Psoas muscle (tissue), 8 donors: ENCODE measurements around the gene FGF19. TPM values are rescaled to one million over a fixed set of nuclear protein-coding genes. Genes with fewer than 3 reads are reported as not detected.

Source experiments
- ATAC-seq, 4 donors: fragments of 200-7000 bp; cut with Tn5 transposase; one replicate each; pipeline ENCODE4 v1.9.1; 2020; ENCODE audit warnings: moderate library complexity in 3 of 4, mild to moderate bottlenecking in 2 of 4
- DNase-seq, 2 donors: peaks; one replicate each; pipeline ENCODE4 v3.0.0-alpha.2; 2020
- H3K27ac ChIP-seq: fragments of 200-600 bp; one replicate; pipeline ENCODE4 v1.8.0; 2022
- H3K27me3 ChIP-seq, 3 donors: fragments of 200-600 bp in 1 of 3; one replicate each; pipeline versions ENCODE4 v1.6.1 to v1.8.0; 2013 to 2022; ENCODE audit warnings: low read length in 2 of 3, mild to moderate bottlenecking in 2 of 3, moderate library complexity in 1 of 3; ENCODE audit not compliant: insufficient read depth in 3 of 3
- H3K36me3 ChIP-seq, 2 donors: fragments of 200-600 bp in 1 of 2; one replicate each; pipeline versions ENCODE4 v1.6.1 to v1.8.0; 2013 to 2022; ENCODE audit warnings: low read depth in 1 of 2, mild to moderate bottlenecking in 1 of 2, moderate library complexity in 1 of 2; ENCODE audit not compliant: insufficient read depth in 1 of 2
- H3K4me1 ChIP-seq: fragments of 200-600 bp; one replicate; pipeline ENCODE4 v1.8.0; 2022
- H3K4me3 ChIP-seq: fragments of 200-600 bp; one replicate; pipeline ENCODE4 v1.8.0; 2022; ENCODE audit warnings: mild to moderate bottlenecking
- H3K9me3 ChIP-seq: fragments of 200-600 bp; one replicate; pipeline ENCODE4 v1.8.0; 2022
- WGBS, 3 donors: extraction: QIAGEN DNeasy Blood & Tissue Kit; methylation state at CpG; one replicate each; pipeline versions ENCODE4 v1.1.6 to v1.1.7; 2013; 5-methylcytosine and 5-hydroxymethylcytosine counted together
- intact Hi-C, 2 donors: fragments of 100-400 bp; cut with DNase I; formaldehyde crosslinking; loops; one replicate each; pipeline versions ENCODE4 v1.11.0 to v1.14.2; 2022
- polyA plus RNA-seq, 3 donors: library from polyadenylated mRNA; stranded (reverse); fragments of 200-250 nt; gene quantifications; one replicate each; pipeline ENCODE4 v1.2.3, GENCODE V29; 2013
- total RNA-seq, 4 donors: library from RNA; stranded (reverse); fragmentation: NEBNext Ultra II Directional in 2 of 4; extraction: Animal tissue kit (Norgen Biotek cat#: 25700) in 2 of 4; gene quantifications; one replicate each; pipeline versions ENCODE4 v1.2.1 to v1.2.4, GENCODE V29; 2021 to 2023
- TF ChIP-seq, protein P1 (sequence below): fragments of 200-600 bp; IDR thresholded peaks from one replicate; pipeline ENCODE4 v1.8.0; 2022; ENCODE audit warnings: antibody characterized with exemption
- donor health status: healthy with polysubstance abuse.
- donor health status: DM: no; HTN: no; CAD: no; lungs with moderate emphysema.
- donor health status: Bipolar disorder and iron deficiency.
- donor health status: healthy.
- donor health status: DM: yes; HTN: yes; CAD: no.
- donor health status: DM: no; HTN: no; CAD: no.
- donor health status: DM: no; HTN: no; CAD: no.
- donor health status: DM: yes; HTN: yes; CAD: no.

FGF19 gene
- total and polyA plus RNA-seq, 7 donors = not detected

DNA sequence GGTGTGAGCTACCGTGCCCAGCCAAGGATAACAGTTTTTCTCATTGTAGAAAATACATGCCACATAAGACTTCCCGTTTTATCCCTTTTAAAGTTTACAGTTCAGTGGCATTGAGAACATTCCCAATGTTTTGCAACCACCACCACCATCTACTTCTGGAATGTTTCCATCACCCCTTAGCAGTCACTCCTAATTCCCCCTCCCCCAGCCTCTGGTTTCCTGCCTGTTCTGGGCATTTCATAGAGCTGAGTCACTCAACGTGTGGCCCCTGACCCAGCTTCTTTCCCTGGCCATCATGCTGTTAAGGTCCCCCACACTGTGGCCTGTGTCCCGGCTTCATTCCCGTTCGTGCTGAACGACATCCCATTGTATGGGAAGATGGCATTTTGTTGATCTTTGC, 40.6 kb upstream of the FGF19 start:
- Histone ChIP-seq H3K27ac (no peak overlapping the region), H3K9me3 (no peaks in the 10 kb centered on the region), H3K36me3 (no peaks in the 10 kb centered on the region), H3K4me3 (no peak overlapping the region), H3K27me3 (peaks cover 0 to 22% (median 8%) of the 10 kb centered on the region in 3 donors), H3K4me1 (no peaks in the 10 kb centered on the region)
- intact Hi-C loops = no loop called here
- ATAC-seq (no peak), DNase-seq (no peak)
- TF ChIP-seq, protein P1, sequence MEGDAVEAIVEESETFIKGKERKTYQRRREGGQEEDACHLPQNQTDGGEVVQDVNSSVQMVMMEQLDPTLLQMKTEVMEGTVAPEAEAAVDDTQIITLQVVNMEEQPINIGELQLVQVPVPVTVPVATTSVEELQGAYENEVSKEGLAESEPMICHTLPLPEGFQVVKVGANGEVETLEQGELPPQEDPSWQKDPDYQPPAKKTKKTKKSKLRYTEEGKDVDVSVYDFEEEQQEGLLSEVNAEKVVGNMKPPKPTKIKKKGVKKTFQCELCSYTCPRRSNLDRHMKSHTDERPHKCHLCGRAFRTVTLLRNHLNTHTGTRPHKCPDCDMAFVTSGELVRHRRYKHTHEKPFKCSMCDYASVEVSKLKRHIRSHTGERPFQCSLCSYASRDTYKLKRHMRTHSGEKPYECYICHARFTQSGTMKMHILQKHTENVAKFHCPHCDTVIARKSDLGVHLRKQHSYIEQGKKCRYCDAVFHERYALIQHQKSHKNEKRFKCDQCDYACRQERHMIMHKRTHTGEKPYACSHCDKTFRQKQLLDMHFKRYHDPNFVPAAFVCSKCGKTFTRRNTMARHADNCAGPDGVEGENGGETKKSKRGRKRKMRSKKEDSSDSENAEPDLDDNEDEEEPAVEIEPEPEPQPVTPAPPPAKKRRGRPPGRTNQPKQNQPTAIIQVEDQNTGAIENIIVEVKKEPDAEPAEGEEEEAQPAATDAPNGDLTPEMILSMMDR = no peak
- 57 to 62% (median 57%) methylated on average over 7 of the region's 7 CpGs for WGBS, 3 donors

DNA sequence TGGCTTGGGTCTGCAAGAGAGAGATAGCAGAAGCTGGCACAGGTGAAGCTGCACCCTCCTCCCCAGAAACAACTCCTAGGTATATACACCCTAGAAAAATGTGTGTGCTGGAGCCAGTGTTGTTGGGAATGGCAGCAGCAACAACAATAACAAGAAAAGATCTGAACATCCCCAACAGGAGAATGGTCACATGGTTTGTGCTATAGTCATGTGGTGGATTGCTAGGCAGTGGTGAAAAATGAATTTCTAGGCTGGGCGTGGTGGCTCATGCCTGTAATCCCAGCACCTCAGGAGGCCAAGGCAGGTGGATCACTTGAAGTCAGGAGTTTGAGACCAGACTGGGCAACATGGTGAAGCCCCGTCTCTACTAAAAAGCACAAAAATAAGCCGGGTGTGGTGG, 31.0 kb upstream of the FGF19 start:
- no peaks in the 10 kb centered on the region for H3K4me1 ChIP-seq
- ATAC-seq (no peak), DNase-seq (no peak)
- no peak overlapping the region for H3K4me3 ChIP-seq
- WGBS, 3 donors = 94 to 98% (median 95%) methylated on average over 3 of the region's 3 CpGs
- H3K9me3 ChIP-seq = peaks cover 3% of the 10 kb centered on the region
- TF ChIP-seq, protein P1 = no peak
- intact Hi-C loops = no loop called here
- H3K36me3 ChIP-seq = no peaks in the 10 kb centered on the region
- peaks cover 0 to 16% (median 6%) of the 10 kb centered on the region in 3 donors for H3K27me3 ChIP-seq
- H3K27ac ChIP-seq = no peak overlapping the region

DNA sequence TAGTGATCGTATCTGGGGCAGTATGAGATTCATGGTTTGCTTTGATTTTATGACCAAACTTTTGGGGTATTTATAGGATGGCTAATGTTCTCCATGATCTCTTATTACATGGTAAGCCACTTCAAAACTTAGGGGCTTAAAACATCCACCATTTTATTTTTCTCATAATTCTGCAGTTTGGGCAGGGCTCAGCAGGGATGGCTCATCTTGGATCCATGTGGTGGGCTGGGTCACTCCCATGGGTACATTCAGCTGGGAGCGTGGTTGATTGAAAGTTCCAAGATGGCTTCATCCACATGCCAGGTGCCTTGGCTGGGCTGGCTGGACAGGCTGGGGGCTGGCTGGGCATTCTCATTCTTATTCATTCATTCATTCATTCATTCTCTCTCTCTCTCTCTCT, 30.5 kb upstream of the FGF19 start:
- Histone ChIP-seq H3K27ac (no peak overlapping the region), H3K4me1 (no peaks in the 10 kb centered on the region), H3K36me3 (no peaks in the 10 kb centered on the region), H3K9me3 (peaks cover 3% of the 10 kb centered on the region), H3K27me3 (peaks cover 0 to 21% (median 6%) of the 10 kb centered on the region in 3 donors), H3K4me3 (no peak overlapping the region)
- TF ChIP-seq, protein P1 = no peak
- intact Hi-C loops = no loop called here
- ATAC-seq (no peak), DNase-seq (no peak)
- 73 to 84% (median 83%) methylated on average over 2 of the region's 2 CpGs for WGBS, 3 donors

DNA sequence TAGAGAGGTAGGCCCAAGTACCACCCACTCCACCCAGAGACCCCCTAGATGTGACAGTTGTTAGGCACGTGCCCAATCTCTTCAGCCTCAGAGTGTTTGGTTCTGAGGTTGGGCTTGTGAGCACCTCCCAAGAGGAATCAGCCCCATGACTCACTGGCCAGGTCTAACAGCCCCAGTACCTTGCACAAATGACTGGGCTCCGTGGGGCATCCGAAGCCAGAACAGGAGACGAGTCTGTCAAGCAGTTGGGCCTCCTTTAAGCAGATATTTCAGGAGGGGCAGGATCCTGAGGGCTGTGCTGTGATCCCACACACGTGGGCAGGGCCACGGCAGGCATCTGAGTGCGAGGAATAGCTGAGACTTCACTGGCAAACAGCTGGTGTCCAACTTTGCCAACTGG, 29.1 kb upstream of the FGF19 start:
- H3K27me3 ChIP-seq = peaks cover 0 to 33% (median 3%) of the 10 kb centered on the region in 3 donors
- no peak for DNase-seq
- H3K4me3 ChIP-seq = no peak overlapping the region
- TF ChIP-seq, protein P1 = no peak
- intact Hi-C loops = no loop called here
- no peak overlapping the region for H3K27ac ChIP-seq
- WGBS, 3 donors = 56 to 57% (median 56%) methylated on average over 7 of the region's 7 CpGs
- H3K36me3 ChIP-seq = no peaks in the 10 kb centered on the region
- H3K4me1 ChIP-seq = no peaks in the 10 kb centered on the region
- no peaks in the 10 kb centered on the region for H3K9me3 ChIP-seq
- no peak for ATAC-seq

DNA sequence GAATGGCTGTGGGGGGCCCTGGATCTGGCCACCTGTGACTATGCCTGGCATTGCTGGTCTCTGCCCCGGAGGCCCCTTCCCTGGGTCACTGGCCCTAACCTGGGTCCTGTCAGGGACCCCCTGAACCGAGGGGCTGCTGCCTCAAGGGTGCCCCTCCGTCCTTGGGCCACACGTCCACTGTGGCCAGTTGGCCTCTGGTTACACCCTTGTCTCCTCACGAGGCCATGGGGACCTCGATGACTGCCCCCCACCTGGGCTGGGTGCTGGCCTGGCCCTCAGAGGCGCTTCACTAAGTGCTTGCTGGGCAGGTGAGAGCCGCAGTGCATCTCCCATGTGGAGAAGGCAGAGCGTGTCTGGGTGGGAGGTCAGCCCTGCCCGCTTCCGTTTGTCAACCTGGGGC, 27.3 kb upstream of the FGF19 start:
- intact Hi-C loops = no loop called here

More for the DNA sequence above, 27.3 kb upstream of the FGF19 start:
- DNase-seq = no peak
- TF ChIP-seq, protein P1 = no peak
- 79 to 86% (median 80%) methylated on average over 11 of the region's 11 CpGs for WGBS, 3 donors
- ATAC-seq = no peak
- H3K27me3 ChIP-seq = peaks cover 0 to 45% (median 3%) of the 10 kb centered on the region in 3 donors
- H3K27ac ChIP-seq = no peak overlapping the region
- no peaks in the 10 kb centered on the region for H3K9me3 ChIP-seq
- no peak overlapping the region for H3K4me3 ChIP-seq
- no peaks in the 10 kb centered on the region for H3K36me3 ChIP-seq
- H3K4me1 ChIP-seq = no peaks in the 10 kb centered on the region
